ENCODE data around the gene GYPC. TPM values are rescaled to one million over a fixed set of nuclear protein-coding genes. Genes with fewer than 3 reads are reported as not detected.
A peak's percentile ranks its signal among the peaks of the same experiment; 100 is the strongest.

Gene GYPC
- total and polyA plus RNA-seq, 4 donors, result 8.7 to 419 (median 12.3) TPM

DNA sequence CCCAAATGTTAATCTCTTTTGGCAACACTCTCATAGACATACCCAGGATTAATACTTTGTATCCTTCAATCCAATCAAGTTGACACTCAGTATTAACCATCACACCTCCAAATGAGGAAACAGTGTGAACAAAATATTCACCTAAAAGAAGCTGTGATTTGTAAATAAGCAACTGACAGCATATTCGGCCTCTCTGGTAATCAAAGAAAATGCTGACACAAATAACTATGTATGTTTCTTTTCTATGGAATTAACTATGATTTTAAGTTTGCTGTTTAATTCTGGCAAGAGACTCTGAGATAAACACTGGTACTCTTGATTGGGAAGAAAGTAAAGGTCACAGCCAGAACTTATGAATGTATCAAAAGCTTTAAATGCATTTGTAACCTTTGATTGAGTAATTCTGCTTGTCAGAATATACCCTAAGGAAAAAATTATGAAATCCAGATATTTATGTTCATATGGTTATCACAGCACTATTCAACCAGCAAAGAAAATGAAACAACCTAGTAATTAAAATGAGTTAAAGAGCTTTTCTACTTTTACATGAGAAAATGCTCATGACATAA lies 3.6 kb upstream of the GYPC start (continued):
- TF ChIP-seq ZBTB33 (IDR thresholded peaks at IDR 0.05), result no peak
- TF ChIP-seq TAF1 (conservative IDR thresholded peaks at IDR 0.05), result no peak
- TF ChIP-seq SP1 (IDR thresholded peaks at IDR 0.05), result no peak
- no peak for TF ChIP-seq REST (IDR thresholded peaks at IDR 0.05)

- 84% methylated on average over 4 of the region's 4 CpGs for WGBS
- H3K36me3 ChIP-seq (ENCODE audit: control insufficient read depth in 4 of 4, insufficient read depth in 3 of 4, low read depth in 1 of 4, low read length in 3 of 4), result no peaks in the 10 kb centered on the region
- no peak overlapping the region for H3K9ac ChIP-seq (ENCODE audit: low read depth in 1 of 2, low read length in 2 of 2)
- no peak overlapping the region for H3K4me3 ChIP-seq (ENCODE audit: low read depth in 1 of 3, low read length in 3 of 3)
- no peaks in the 10 kb centered on the region for H3K9me3 ChIP-seq (ENCODE audit: control insufficient read depth in 4 of 4, low read length in 3 of 4)
- no peaks in the 10 kb centered on the region for H3K27me3 ChIP-seq (ENCODE audit: control insufficient read depth in 4 of 4, insufficient read depth in 4 of 4, low read length in 3 of 4)
- TF ChIP-seq, protein P1, sequence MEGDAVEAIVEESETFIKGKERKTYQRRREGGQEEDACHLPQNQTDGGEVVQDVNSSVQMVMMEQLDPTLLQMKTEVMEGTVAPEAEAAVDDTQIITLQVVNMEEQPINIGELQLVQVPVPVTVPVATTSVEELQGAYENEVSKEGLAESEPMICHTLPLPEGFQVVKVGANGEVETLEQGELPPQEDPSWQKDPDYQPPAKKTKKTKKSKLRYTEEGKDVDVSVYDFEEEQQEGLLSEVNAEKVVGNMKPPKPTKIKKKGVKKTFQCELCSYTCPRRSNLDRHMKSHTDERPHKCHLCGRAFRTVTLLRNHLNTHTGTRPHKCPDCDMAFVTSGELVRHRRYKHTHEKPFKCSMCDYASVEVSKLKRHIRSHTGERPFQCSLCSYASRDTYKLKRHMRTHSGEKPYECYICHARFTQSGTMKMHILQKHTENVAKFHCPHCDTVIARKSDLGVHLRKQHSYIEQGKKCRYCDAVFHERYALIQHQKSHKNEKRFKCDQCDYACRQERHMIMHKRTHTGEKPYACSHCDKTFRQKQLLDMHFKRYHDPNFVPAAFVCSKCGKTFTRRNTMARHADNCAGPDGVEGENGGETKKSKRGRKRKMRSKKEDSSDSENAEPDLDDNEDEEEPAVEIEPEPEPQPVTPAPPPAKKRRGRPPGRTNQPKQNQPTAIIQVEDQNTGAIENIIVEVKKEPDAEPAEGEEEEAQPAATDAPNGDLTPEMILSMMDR (IDR thresholded peaks at IDR 0.05; ENCODE audit: low read depth, low read length, missing input control), result no peak
- TF ChIP-seq ZBTB33 (IDR thresholded peaks at IDR 0.05) (no peak), JUND (IDR thresholded peaks at IDR 0.05) (no peak), SP1 (IDR thresholded peaks at IDR 0.05) (no peak), REST (IDR thresholded peaks at IDR 0.05) (no peak), FOXA2 (IDR thresholded peaks at IDR 0.05) (no peak), HNF4A (conservative IDR thresholded peaks at IDR 0.05) (no peak), NR2F2 (IDR thresholded peaks at IDR 0.05) (no peak), EGR1 (IDR thresholded peaks at IDR 0.05; ENCODE audit: low read depth in 2 of 2) (no peak)
- peak; percentile 33 for DNase-seq (ENCODE audit: low spot score)
- peaks cover 6 to 16% (median 10%) of the 10 kb centered on the region in 4 donors for H3K4me1 ChIP-seq (ENCODE audit: control insufficient read depth in 4 of 4, insufficient read depth in 4 of 4, low read length in 3 of 4)
- no peak overlapping the region for H3K27ac ChIP-seq (ENCODE audit: low read depth in 1 of 2, low read length in 2 of 2)
Measured at GRCh38 chr2:126653109-126653508, 2.8 kb upstream of the GYPC start.

All from liver (tissue), 9 donors.